H1 (cell line): ENCODE data around the gene MYBL2. TPM values are rescaled to one million over a fixed set of nuclear protein-coding genes. Genes with fewer than 3 reads are reported as not detected.

ENCODE experiments used
- CTCF ChIA-PET: fragments of 300-600 bp; sonication (Branson Sonifier 250); formaldehyde crosslinking; loops from one replicate; lab custom pipeline; 2021; ENCODE audit not compliant: partially characterized antibody; lab: Charles Lee
- POLR2A ChIA-PET: fragments of 300-600 bp; sonication (Branson Sonifier 250); formaldehyde crosslinking; loops from one replicate; lab custom pipeline; 2021; ENCODE audit warnings: inconsistent platforms; ENCODE audit not compliant: partially characterized antibody; lab: Charles Lee
- DNase-seq, 2 experiments: peaks; one replicate each; pipeline versions ENCODE4 v3.0.0 to v3.0.0-alpha.2; 2010 to 2022; ENCODE audit warnings: low spot score in 2 of 2, low read depth in 1 of 2, mixed read lengths in 1 of 2
- FAIRE-seq: peaks from 2 replicates; lab custom pipeline; 2011; peaks lifted over from hg19 to GRCh38; lab: Jason Lieb, UNC
- H2AFZ ChIP-seq: 2 replicates; pipeline ENCODE4 v1.8.1; 2012; ENCODE audit warnings: low read length, inconsistent platforms
- H2AK5ac ChIP-seq: 2 replicates; pipeline ENCODE4 v1.6.1; 2013; ENCODE audit warnings: low read depth, low read length
- H2BK120ac ChIP-seq: replicated peaks from 2 replicates; pipeline ENCODE3; 2013; ENCODE audit warnings: low read depth, low read length, inconsistent platforms
- H2BK12ac ChIP-seq: 2 replicates; pipeline ENCODE4 v1.6.1; 2013; ENCODE audit warnings: low read depth, low read length
- H2BK15ac ChIP-seq: 2 replicates; pipeline ENCODE4 v1.6.1; 2013; ENCODE audit warnings: low read length
- H2BK20ac ChIP-seq: 2 replicates; pipeline ENCODE4 v1.6.1; 2013; ENCODE audit warnings: low read length
- H2BK5ac ChIP-seq: 2 replicates; pipeline ENCODE4 v1.6.1; 2013; ENCODE audit warnings: low read depth, low read length
- H3K14ac ChIP-seq: 2 replicates; pipeline ENCODE4 v1.6.1; 2013; ENCODE audit warnings: inconsistent platforms; ENCODE audit not compliant: insufficient read length
- H3K18ac ChIP-seq: 2 replicates; pipeline ENCODE4 v1.6.1; 2013; ENCODE audit warnings: low read length; ENCODE audit errors: extremely low read depth
- H3K23ac ChIP-seq: 2 replicates; pipeline ENCODE4 v1.6.1; 2013; ENCODE audit warnings: inconsistent platforms; ENCODE audit not compliant: insufficient read length
- H3K23me2 ChIP-seq: 2 replicates; pipeline ENCODE4 v1.6.1; 2013; ENCODE audit warnings: low read depth, low read length
- H3K27ac ChIP-seq: 2 replicates; pipeline ENCODE4 v1.6.1; 2011; ENCODE audit warnings: low read depth, low read length, inconsistent platforms
- H3K27me3 ChIP-seq, 4 experiments: replicated peaks in 1 of 4; 1 replicate in 1 of 4; 2 replicates in 3 of 4; pipeline versions ENCODE4 v1.6.1 to v1.8.1; 2011 to 2013; ENCODE audit warnings: low read length in 3 of 4, mild to moderate bottlenecking in 3 of 4, inconsistent platforms in 2 of 4, mixed read lengths in 2 of 4, moderate library complexity in 1 of 4; ENCODE audit not compliant: control insufficient read depth in 3 of 4, insufficient read depth in 3 of 4; ENCODE audit errors: extremely low read depth in 1 of 4
- H3K36me3 ChIP-seq, 4 experiments: 2 replicates each; pipeline versions ENCODE4 v1.6.1 to v1.8.1; 2011 to 2013; ENCODE audit warnings: mild to moderate bottlenecking in 4 of 4, low read length in 3 of 4, moderate library complexity in 2 of 4, control low read depth in 1 of 4, inconsistent platforms in 1 of 4; ENCODE audit not compliant: insufficient read depth in 4 of 4, control insufficient read depth in 2 of 4
- H3K4ac ChIP-seq: replicated peaks from 2 replicates; pipeline ENCODE3; 2013; ENCODE audit warnings: low read length, low read depth, mixed read lengths, inconsistent platforms; ENCODE audit not compliant: insufficient read length
- H3K4me1 ChIP-seq, 4 experiments: replicated peaks in 1 of 4; 1 replicate in 1 of 4; 2 replicates in 3 of 4; pipeline versions ENCODE4 v1.6.1 to v1.8.1; 2011 to 2013; ENCODE audit warnings: low read length in 3 of 4, inconsistent platforms in 2 of 4, mixed read lengths in 1 of 4; ENCODE audit not compliant: insufficient read depth in 4 of 4, control insufficient read depth in 3 of 4
- H3K4me2 ChIP-seq, 2 experiments: 2 replicates each; pipeline versions ENCODE4 v1.6.1 to v1.8.1; 2011 to 2013; ENCODE audit warnings: low read depth in 2 of 2, low read length in 2 of 2, control low read depth in 1 of 2, inconsistent platforms in 1 of 2, mild to moderate bottlenecking in 1 of 2; ENCODE audit not compliant: insufficient read depth in 1 of 2
- H3K4me3 ChIP-seq, 4 experiments: fragments of 200-600, 300-600 bp in 1 of 4; sonication (generic), shearing (Covaris generic), sonication (Bioruptor Twin) in 1 of 4; 2 replicates each; pipeline versions ENCODE4 v1.5.1 to v1.8.1; 2011 to 2016; ENCODE audit warnings: low read length in 4 of 4, low read depth in 3 of 4, control low read depth in 2 of 4, inconsistent platforms in 2 of 4, mild to moderate bottlenecking in 2 of 4, mixed read lengths in 1 of 4, moderate library complexity in 1 of 4; ENCODE audit not compliant: insufficient read depth in 2 of 4; ENCODE audit errors: extremely low read depth in 1 of 4
- H3K56ac ChIP-seq: replicated peaks from 2 replicates; pipeline ENCODE3; 2013; ENCODE audit warnings: low read depth, mild to moderate bottlenecking, mixed read lengths, low read length, inconsistent platforms; ENCODE audit not compliant: insufficient read length
- H3K79me1 ChIP-seq: 2 replicates; pipeline ENCODE4 v1.6.1; 2013; ENCODE audit warnings: low read depth, low read length, control low read depth
- H3K79me2 ChIP-seq, 2 experiments: 2 replicates each; pipeline versions ENCODE4 v1.6.1 to v1.8.1; 2012 to 2013; ENCODE audit warnings: low read length in 2 of 2, mild to moderate bottlenecking in 2 of 2, inconsistent platforms in 1 of 2; ENCODE audit not compliant: insufficient read depth in 2 of 2, control insufficient read depth in 1 of 2
- H3K9ac ChIP-seq, 4 experiments: replicated peaks in 1 of 4; 1 replicate in 1 of 4; 2 replicates in 3 of 4; pipeline versions ENCODE4 v1.6.1 to v1.8.1; 2011 to 2013; ENCODE audit warnings: low read depth in 3 of 4, low read length in 3 of 4, control low read depth in 2 of 4, mild to moderate bottlenecking in 2 of 4, moderate library complexity in 2 of 4, inconsistent platforms in 1 of 4; ENCODE audit errors: extremely low read depth in 1 of 4
- H3K9me3 ChIP-seq, 2 experiments: 2 replicates each; pipeline versions ENCODE4 v1.6.1 to v1.8.1; 2012 to 2013; ENCODE audit warnings: mild to moderate bottlenecking in 2 of 2, moderate library complexity in 2 of 2, control low read depth in 1 of 2, inconsistent platforms in 1 of 2, low read depth in 1 of 2, low read length in 1 of 2, mixed read lengths in 1 of 2; ENCODE audit not compliant: insufficient read depth in 2 of 2
- H4K20me1 ChIP-seq, 2 experiments: replicated peaks in 1 of 2; 2 replicates each; pipeline versions ENCODE3 to v1.8.1; 2011 to 2013; ENCODE audit warnings: inconsistent platforms in 2 of 2, low read length in 2 of 2, mild to moderate bottlenecking in 1 of 2; ENCODE audit not compliant: insufficient read depth in 2 of 2, control insufficient read depth in 1 of 2
- H4K5ac ChIP-seq: 2 replicates; pipeline ENCODE4 v1.6.1; 2013; ENCODE audit warnings: low read length, low read depth, mixed read lengths, inconsistent platforms; ENCODE audit not compliant: insufficient read length
- H4K8ac ChIP-seq: 2 replicates; pipeline ENCODE4 v1.8.0; 2013; ENCODE audit warnings: mild to moderate bottlenecking, moderate library complexity, low read length, inconsistent platforms; ENCODE audit not compliant: insufficient read depth; ENCODE audit errors: extremely low read depth
- H4K91ac ChIP-seq: replicated peaks from 2 replicates; pipeline ENCODE3; 2013; ENCODE audit warnings: low read length, mixed read lengths, inconsistent platforms; ENCODE audit not compliant: insufficient read length
- EGR1 ChIP-seq: IDR thresholded peaks from 2 replicates; pipeline ENCODE4 v1.6.1; 2011; ENCODE audit warnings: low read depth, low read length, borderline replicate concordance
- JUND ChIP-seq: IDR thresholded peaks from 2 replicates; pipeline ENCODE4 v1.6.1; 2011; ENCODE audit warnings: mild to moderate bottlenecking, improper control_type of control experiment, low read length
- KDM4A ChIP-seq: IDR thresholded peaks from one replicate; pipeline ENCODE4 v1.7.1; 2012; ENCODE audit warnings: low read depth, mild to moderate bottlenecking, moderate library complexity, low read length, inconsistent platforms; ENCODE audit not compliant: severe bottlenecking
- POLR2A ChIP-seq, 2 experiments: IDR thresholded peaks; 1 replicate in 1 of 2; 2 replicates in 1 of 2; pipeline ENCODE4 v1.6.1; 2011; ENCODE audit warnings: low read depth in 2 of 2, low read length in 2 of 2, mild to moderate bottlenecking in 2 of 2; ENCODE audit errors: control extremely low read depth in 1 of 2
- POLR2AphosphoS5 ChIP-seq: IDR thresholded peaks from 2 replicates; pipeline ENCODE4 v1.6.1; 2011; ENCODE audit warnings: low read depth, low read length
- WGBS, 2 experiments: shearing (Covaris generic) in 1 of 2; methylation state at CpG; one replicate each; pipeline versions ENCODE4 v1.1.6 to v1.1.7; 2013 to 2015; ENCODE audit warnings: low lambda C conversion rate in 2 of 2, mixed read lengths in 2 of 2, inconsistent platforms in 1 of 2, low coverage in 1 of 2, missing lambda C conversion rate in 1 of 2; ENCODE audit not compliant: insufficient replicate concordance in 2 of 2, insufficient coverage in 1 of 2, insufficient read length in 1 of 2; ENCODE audit errors: extremely low coverage in 1 of 2, missing lambda C conversion rate in 1 of 2; 5-methylcytosine and 5-hydroxymethylcytosine counted together
- polyA plus RNA-seq, 7 experiments: library from polyadenylated mRNA; depleted of rRNA in 3 of 7; stranded (reverse) in 5 of 7; unstranded in 2 of 7; fragments of >200 nt in 5 of 7; fragments of 200-250 nt in 2 of 7; gene quantifications; 1 replicate in 5 of 7; 2 replicates in 1 of 7; 4 replicates in 1 of 7; pipeline versions ENCODE4 v1.2.1 to v1.2.3, GENCODE V29; 2011 to 2013; ENCODE audit warnings: missing spikeins in 2 of 7, mixed read lengths in 2 of 7
- total RNA-seq: library from RNA; stranded (reverse); fragmentation: NEBNext Ultra II Directional; extraction: Animal tissue kit (Norgen Biotek cat#: 25700); gene quantifications from 2 replicates; pipeline ENCODE4 v1.2.1, GENCODE V29; 2021
- TF ChIP-seq, protein P1 (sequence below), 3 experiments: IDR thresholded peaks; 1 replicate in 2 of 3; 2 replicates in 1 of 3; pipeline versions ENCODE4 v1.5.1 to v1.6.1; 2011; ENCODE audit warnings: low read length in 3 of 3, mild to moderate bottlenecking in 3 of 3, inconsistent platforms in 2 of 3, low read depth in 1 of 3, moderate library complexity in 1 of 3; ENCODE audit not compliant: insufficient read depth in 1 of 3; ENCODE audit errors: control extremely low read depth in 1 of 3

MYBL2 gene
- total and polyA plus RNA-seq, 2 of the 8 experiments (the other 6 are each of a cell fraction or from before 2014, with no cell fraction given): 75.3 to 207 TPM

GRCh38 chr20:43667341-43668132, 623 bp downstream of the MYBL2 start:
- CTCF ChIA-PET: interaction anchor here (0.6 to 1.5 kb wide), 3 partner anchors 11 to 47 kb away, joined by 3 read pairs; no protein-coding TSS in a partner anchor
- peaks cover 0 to 4% (median 0%) of the 10 kb centered on the region in 4 experiments; a peak in 3 of 7 replicates for H3K4me1 ChIP-seq
- peak in 1 of 2 experiments; percentile 68 for DNase-seq
- TF ChIP-seq POLR2AphosphoS5 (peak; percentile 45), KDM4A (no peak), JUND (0 out of 2 replicates have a peak, but pooled peaks have one; percentile 39), POLR2A (IDR thresholded peaks at IDR 0.05; ENCODE audit: control extremely low read depth in 1 of 2, low read depth in 2 of 2, low read length in 2 of 2) (peak in 1 of 2 experiments; percentile 56; a peak in 2 of 3 replicates), EGR1 (no peak)
- TF ChIP-seq, protein P1, sequence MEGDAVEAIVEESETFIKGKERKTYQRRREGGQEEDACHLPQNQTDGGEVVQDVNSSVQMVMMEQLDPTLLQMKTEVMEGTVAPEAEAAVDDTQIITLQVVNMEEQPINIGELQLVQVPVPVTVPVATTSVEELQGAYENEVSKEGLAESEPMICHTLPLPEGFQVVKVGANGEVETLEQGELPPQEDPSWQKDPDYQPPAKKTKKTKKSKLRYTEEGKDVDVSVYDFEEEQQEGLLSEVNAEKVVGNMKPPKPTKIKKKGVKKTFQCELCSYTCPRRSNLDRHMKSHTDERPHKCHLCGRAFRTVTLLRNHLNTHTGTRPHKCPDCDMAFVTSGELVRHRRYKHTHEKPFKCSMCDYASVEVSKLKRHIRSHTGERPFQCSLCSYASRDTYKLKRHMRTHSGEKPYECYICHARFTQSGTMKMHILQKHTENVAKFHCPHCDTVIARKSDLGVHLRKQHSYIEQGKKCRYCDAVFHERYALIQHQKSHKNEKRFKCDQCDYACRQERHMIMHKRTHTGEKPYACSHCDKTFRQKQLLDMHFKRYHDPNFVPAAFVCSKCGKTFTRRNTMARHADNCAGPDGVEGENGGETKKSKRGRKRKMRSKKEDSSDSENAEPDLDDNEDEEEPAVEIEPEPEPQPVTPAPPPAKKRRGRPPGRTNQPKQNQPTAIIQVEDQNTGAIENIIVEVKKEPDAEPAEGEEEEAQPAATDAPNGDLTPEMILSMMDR (IDR thresholded peaks at IDR 0.05; ENCODE audit: control extremely low read depth in 1 of 3, insufficient read depth in 1 of 3, low read depth in 1 of 3, low read length in 3 of 3): no peak

More at GRCh38 chr20:43667341-43668132, 623 bp downstream of the MYBL2 start:
- Histone ChIP-seq H4K8ac (peak overlapping the region; percentile 98), H2BK120ac (no peak overlapping the region), H4K5ac (peak overlapping the region; percentile 61), H3K27ac (peak overlapping the region; percentile 77), H2AK5ac (no peak overlapping the region; the same call in 1 of the 2 replicates), H2AFZ (no peak overlapping the region), H3K79me1 (peaks cover 3% of the 10 kb centered on the region), H2BK20ac (no peak overlapping the region), H3K79me2 (peaks cover 0 to 40% of the 10 kb centered on the region in 2 experiments), H3K9me3 (no peaks in the 10 kb centered on the region), H3K27me3 (peaks cover 0 to 8% (median 3%) of the 10 kb centered on the region in 4 experiments; a peak in 3 of 7 replicates), H4K91ac (peak overlapping the region; percentile 90), H2BK12ac (0 out of 2 replicates have a peak overlapping the region, but pooled peaks have one; percentile 7), H2BK5ac (peak overlapping the region; percentile 52), H3K36me3 (peaks cover 0 to 9% (median 3%) of the 10 kb centered on the region in 4 experiments; a peak in 5 of 8 replicates), H3K23me2 (peaks cover 6% of the 10 kb centered on the region; the same call in 1 of the 2 replicates), H3K18ac (peak overlapping the region; percentile 71), H3K4me2 (peak overlapping the region; percentile 90 to 96), H4K20me1 (peaks cover 0 to 4% of the 10 kb centered on the region in 2 experiments), H3K56ac (peak overlapping the region; percentile 77), H3K14ac (no peak overlapping the region), H2BK15ac (no peak overlapping the region), H3K4me3 (peak overlapping the region; percentile 81 to 89 (median 86)), H3K9ac (peak overlapping the region; percentile 82 to 88 (median 88)), H3K4ac (no peak overlapping the region), H3K23ac (no peak overlapping the region)
- POLR2A ChIA-PET: interaction anchor here (0.6 to 2.2 kb wide), 19 partner anchors 9 to 216 kb away, joined by 3 to 9 read pairs (median 4); partner anchors contain the start of gene SRSF6
- no peak for FAIRE-seq
- WGBS, 2 experiments: 2% methylated on average over 22 of the region's 34 CpGs; no CpG with 5 or more reads in 1 of the 2 experiments
